NCI-H82 treated with DMSO at 0.1 percent for 48 hours (cell line): ENCODE data around the gene TTC33.
"Not testable (repeated sequence)": the region's sequence is repeated elsewhere in the genome, so short reads cannot be mapped to it uniquely, and the experiment has no call there.

Experiments used
- DNase-seq: peaks from one replicate; lab custom pipeline; 2025; ENCODE audit not compliant: unreplicated experiment; lab: John Stamatoyannopoulos, UW

Gene TTC33

GRCh38 chr5:40572937-40573336, 182.8 kb downstream of the TTC33 start:
- peak; percentile 9 for DNase-seq

- no peak for DNase-seq
These were observed 183.4 kb downstream of the TTC33 start for GRCh38 chr5:40572391-40572790.

- no peak for DNase-seq
These were observed 184.0 kb downstream of the TTC33 start for GRCh38 chr5:40571729-40572128.

- DNase-seq, result peak; percentile 59
These were observed 185.2 kb downstream of the TTC33 start for GRCh38 chr5:40570408-40571129.

- no peak for DNase-seq
These were observed 186.1 kb downstream of the TTC33 start for GRCh38 chr5:40569546-40570270.

- DNase-seq, result no peak
These were observed 187.2 kb downstream of the TTC33 start for GRCh38 chr5:40568548-40568947.

- not testable (repeated sequence) for DNase-seq
These were observed 192.6 kb downstream of the TTC33 start for GRCh38 chr5:40563173-40563572.

GRCh38 chr5:40560474-40561110, 195.2 kb downstream of the TTC33 start:
- DNase-seq, result no peak

- DNase-seq, result no peak
These were observed 196.5 kb downstream of the TTC33 start for GRCh38 chr5:40559306-40559705.

GRCh38 chr5:40557501-40557900, 198.3 kb downstream of the TTC33 start:
- no peak for DNase-seq

- no peak for DNase-seq
These were observed 198.9 kb downstream of the TTC33 start for GRCh38 chr5:40556811-40557210.

- DNase-seq, result no peak
These were observed 199.9 kb downstream of the TTC33 start for GRCh38 chr5:40555886-40556285.

- no peak for DNase-seq
These were observed 200.9 kb downstream of the TTC33 start for GRCh38 chr5:40554813-40555212.

GRCh38 chr5:40554054-40554453, 201.7 kb downstream of the TTC33 start:
- no peak for DNase-seq

- DNase-seq, result no peak
These were observed 202.8 kb downstream of the TTC33 start for GRCh38 chr5:40552981-40553380.

- no peak for DNase-seq
These were observed 204.0 kb downstream of the TTC33 start for GRCh38 chr5:40551496-40552491.

- no peak for DNase-seq
These were observed 205.3 kb downstream of the TTC33 start for GRCh38 chr5:40550481-40550880.

GRCh38 chr5:40549616-40550015, 206.1 kb downstream of the TTC33 start:
- no peak for DNase-seq

- DNase-seq, result no peak
These were observed 207.7 kb downstream of the TTC33 start for GRCh38 chr5:40547994-40548575.

- DNase-seq, result no peak
These were observed 208.2 kb downstream of the TTC33 start for GRCh38 chr5:40547557-40547956.
